ENCODE measurements around the gene INTS15.

INTS15 gene

DNA sequence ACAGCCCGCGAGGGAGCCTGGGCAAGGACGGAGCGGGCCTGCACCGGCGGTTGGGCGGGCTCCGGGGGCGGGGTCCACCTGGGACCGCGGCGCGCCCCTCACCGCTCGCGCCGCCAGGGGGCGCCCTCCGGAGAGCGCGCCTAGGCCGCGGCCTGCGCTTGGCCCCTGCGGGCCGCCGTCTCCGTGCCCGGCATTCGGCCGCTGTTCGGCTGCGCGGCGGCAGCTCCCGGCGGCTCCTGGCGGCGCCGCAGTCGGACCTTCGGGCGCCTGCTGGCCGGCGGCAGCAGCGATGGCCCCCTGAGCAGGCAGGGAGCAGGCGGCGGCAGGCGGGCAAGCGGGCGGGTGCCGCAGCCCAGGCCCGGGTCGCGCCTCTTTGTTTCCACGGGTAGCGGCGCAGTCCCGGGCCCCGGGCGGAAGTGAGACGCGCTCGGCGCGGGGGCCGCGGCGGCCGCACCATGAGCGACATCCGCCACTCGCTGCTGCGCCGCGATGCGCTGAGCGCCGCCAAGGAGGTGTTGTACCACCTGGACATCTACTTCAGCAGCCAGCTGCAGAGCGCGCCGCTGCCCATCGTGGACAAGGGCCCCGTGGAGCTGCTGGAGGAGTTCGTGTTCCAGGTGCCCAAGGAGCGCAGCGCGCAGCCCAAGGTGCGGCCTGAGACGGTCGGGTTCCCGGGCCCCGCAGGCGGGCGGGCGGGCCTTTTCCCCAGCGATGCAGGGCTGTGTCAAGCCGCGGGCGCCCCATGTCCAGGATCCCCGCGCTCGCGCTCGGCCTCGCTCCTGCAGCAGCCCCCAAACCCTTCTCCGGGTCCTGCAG, at the start of gene INTS15:
Gene INTS15 (plus strand): TSS at position 193 of the 816 bp plus-strand sequence. CDS start 263 bp downstream, at position 456.
- peak; percentile 83 for DNase-seq

- no peak for DNase-seq
Observed at GRCh38 chr7:6542368-6542767, 47.5 kb upstream of the INTS15 start.

DNA sequence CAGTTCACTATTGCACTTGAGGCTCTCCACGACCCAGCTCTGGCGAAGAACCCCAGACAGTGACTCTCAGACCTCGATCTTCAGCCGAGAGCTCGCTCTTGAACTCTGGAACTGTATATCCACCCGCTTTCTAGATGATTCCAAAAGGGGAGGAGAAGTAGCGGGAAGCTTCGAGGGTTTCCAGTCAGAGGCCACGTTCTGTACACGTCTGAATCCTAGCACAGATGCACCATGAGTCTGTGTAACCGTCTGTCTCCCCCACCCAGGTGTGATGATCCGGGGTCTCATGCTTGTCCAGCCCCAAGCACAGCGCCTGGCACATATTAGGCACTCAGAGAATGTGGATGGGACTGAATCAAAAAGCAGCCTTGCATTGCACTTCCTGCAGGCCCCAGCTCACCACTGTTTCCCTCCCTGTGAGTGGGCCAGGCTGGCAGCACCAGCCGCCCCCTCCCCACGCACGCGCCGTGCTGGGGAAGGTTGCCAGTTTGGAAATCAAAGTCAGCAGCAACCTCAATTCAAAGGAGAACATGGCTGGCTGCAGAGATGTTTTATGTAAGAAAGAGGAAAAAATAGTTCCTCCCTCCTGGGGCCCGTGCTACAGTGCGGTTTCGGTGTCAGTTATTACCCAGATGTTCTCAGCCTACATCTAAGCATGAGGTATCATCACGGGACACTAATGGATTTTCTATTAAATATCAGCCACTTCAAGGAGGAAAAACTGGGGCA, 44.3 kb upstream of the INTS15 start:
- no peak for DNase-seq

DNA sequence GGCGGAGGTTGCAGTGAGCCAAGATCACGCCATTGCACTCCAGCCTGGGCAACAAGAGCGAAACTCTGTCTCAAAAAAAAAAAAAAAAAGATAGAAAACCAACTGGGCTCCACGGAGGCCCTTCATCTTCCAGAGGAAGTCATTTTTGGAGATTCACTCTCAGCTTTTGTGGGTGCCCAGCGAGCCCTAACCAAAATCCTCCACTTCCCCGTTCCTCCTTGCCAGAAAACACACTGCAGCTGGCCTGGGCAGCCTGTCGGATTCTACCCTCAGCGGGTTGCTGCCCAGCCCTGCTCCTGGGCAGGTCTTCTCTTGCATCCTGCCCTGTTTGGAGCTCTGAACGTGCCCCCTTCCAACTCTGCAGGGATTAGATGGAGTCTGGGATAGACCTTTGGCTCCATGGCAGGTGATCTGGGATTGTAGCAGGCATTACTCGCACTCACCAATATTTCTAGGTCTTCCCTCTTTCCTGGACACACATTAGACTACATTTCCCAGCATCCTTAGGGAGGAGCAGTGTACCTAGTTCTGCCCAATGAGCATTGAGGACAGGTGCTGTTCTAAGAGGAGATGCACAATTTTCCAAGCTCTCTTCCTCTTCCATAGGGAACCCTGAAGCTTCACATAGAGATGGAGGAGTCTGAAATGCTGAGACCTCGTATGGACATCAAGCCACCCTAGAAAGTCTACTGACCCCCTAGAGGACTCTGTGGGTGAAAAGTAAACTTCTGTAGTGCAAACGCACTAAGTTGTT, 43.1 kb upstream of the INTS15 start:
- DNase-seq: peak; percentile 18

DNA sequence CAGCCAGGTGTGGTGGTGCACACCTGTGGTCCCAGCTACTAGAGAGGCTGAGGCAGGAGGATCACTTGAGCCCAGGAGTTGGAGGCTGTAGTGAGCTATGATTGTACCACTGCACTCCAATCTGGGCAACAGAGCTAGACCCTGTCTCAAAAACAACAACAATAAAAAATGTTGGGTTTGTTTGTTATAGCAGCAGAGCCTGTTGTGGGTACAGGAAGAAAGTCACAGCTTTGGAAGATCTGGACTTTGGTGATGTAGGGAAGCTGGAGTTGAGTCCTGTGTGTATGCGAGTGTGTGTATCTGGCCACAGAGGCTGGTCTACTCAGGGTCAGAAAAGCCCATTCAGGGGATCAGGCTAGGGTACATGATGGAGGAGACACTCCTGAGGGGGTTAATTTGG, 42.4 kb upstream of the INTS15 start:
- DNase-seq: no peak

DNA sequence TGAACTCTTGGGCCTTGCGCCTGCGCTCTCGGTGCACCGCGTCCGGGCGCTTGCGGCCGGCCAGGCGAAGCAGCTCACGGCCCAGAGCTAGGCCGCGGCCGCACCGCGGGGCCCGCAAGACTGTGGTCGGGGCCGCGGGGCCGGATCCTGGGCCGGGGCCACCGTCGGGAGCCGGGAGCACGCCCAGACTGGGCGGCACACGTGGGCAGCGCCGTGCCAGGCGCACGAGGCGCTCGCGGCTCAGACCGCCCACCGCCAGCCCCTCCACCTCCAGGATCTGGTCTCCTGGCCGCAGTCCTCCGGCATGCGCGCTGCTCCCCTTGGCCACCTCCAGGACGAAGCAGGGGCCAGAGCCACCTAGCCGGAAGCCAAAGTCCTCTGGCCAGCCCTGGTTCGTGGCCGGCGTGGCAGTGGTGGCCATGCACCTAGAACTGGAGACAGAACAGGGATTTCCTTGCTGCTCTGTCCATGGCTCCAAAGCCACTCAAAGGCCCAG, 38.8 kb upstream of the INTS15 start, which contains the start of gene GRID2IP:
Gene GRID2IP (minus strand): TSS at position 446 of the 496 bp plus-strand sequence. CDS start 25 bp downstream, at position 421.
- no peak for DNase-seq

DNA sequence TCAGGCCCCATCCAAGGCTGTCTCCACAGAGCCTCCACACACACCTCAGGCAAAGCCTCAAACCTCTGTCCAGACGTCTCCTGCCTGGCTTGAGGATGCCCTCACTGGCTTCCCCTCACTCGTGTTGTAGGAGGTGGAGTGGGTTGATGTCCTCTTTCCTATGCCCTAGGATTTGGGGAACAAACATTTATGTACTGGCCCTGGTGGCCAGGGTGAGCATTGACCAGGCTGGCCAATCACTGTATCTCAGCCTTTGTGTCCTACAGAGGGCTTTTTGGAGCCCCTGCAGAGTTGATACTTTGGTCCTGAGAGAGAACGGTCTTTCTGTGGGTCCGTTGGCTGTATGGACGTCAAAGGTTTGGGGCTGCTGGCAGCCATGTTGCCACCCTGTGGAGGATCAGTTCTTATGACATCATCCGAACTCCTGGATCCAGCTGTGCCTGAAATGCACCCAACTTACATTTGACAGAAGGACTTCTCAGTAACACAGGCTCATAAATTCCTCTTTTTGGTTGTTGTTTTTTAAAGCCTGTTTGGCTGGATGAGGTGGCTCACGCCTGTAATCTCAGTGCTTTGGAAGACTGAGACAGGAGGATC, 36.3 kb upstream of the INTS15 start:
- DNase-seq: no peak

GRCh38 chr7:6554848-6555247, 35.0 kb upstream of the INTS15 start:
- no peak for DNase-seq

DNA sequence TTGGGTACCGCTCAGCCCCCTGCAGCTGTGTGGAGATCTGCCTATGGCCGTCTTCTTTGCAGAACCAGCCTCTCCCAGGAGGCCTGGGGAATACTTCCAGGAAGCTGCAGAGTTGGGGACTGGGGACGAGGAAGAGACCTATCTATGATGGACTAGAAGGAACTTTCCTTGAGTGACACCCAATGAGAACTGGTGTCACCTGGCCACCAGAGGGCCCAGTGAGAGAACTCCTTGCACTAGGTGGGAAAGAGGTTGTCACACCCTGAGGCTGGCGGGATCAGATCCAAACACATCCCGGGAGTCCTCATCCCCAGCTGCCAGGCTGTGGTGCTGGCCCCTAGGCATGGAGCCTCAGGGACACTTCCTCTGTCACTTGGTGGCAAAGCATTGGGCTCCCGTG, 33.6 kb upstream of the INTS15 start:
- peak; percentile 7 for DNase-seq

- DNase-seq: peak; percentile 81
Observed at GRCh38 chr7:6558837-6559236, 31.0 kb upstream of the INTS15 start.

- DNase-seq: no peak
Observed at GRCh38 chr7:6559896-6560295, 29.9 kb upstream of the INTS15 start.

- DNase-seq: no peak
Observed at GRCh38 chr7:6562106-6562505, 27.7 kb upstream of the INTS15 start.

- no peak for DNase-seq
Observed at GRCh38 chr7:6563936-6564770, 25.7 kb upstream of the INTS15 start.

DNA sequence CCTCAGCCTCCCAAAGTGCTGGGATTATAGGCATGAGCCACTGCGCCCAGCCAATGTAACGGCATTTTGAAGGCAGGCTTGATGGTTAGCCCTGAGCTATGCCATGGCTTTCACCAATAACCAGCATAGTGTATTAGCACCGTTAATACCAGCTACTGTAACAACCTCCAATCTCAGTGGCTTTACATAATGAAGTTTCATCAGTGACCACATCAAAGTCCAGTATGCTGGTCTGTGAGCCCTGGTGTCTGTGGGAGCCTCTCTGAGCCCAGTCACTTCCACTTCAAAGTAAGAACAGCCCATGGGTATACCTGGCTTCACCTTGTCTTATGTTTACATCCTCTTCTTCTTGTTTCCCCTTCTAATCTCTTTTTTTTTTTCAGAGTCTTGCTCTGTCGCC, 24.2 kb upstream of the INTS15 start:
- no peak for DNase-seq

DNA sequence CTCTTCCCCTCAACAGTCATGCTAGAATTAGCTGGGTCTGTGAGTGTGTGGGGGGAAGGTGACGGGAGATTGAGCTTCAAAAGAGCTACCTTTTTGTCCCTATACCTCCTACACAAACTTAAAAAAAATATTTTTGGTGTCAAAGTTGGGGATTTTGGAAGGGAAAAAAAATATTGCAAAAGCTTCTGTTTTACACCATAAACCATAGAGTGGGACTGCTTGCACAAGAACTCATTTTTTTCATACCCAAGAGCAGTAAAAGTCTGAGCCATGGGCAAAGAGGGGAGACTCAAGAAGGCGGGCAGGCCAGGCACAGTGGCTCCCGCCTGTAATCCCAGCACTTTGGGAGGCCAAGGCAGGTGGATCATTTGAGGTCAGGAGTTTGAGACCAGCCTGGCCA, 21.9 kb upstream of the INTS15 start:
- DNase-seq: no peak

DNA sequence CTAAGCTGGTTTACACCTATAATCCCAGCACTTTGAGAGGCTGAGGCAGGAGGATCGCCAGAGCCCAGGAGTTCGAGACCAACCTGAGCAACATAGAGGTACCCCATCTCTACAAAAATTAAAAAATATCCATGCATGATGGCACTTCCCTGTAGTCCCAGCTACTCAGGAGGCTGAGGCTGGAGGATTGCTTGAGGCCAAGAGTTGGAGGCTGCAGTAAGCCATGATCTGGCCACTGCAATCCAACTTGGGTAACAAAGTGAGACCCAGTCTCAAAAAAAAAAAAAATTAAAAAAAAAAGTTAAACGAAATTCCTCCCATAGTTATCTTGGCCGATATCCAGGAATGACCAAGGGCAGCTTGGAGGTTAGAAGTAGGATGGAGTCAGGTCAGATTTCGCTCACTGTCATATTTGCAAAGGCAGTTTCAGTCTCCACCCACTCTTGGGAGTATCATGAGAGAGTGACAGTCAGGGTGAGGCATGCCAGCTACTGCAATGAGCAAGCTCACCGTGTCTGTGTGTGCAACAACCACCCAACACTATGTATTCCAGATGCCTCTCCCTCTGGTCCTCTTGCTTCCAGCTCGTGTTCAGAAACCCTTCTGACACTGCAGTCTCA, 18.6 kb upstream of the INTS15 start:
- DNase-seq: no peak

- peak; percentile 42 for DNase-seq
Observed at GRCh38 chr7:6575281-6576023, 14.4 kb upstream of the INTS15 start.

GRCh38 chr7:6576024-6576866, 13.6 kb upstream of the INTS15 start:
- DNase-seq: peak; percentile 17

- peak; percentile 11 for DNase-seq
Observed at GRCh38 chr7:6576867-6577368, 12.9 kb upstream of the INTS15 start.
